H1 (cell line): ENCODE results near the gene TNXB. TPM values are rescaled to one million over a fixed set of nuclear protein-coding genes. Genes with fewer than 3 reads are reported as not detected.

Source experiments
- CTCF ChIA-PET: fragments of 300-600 bp; sonication (Branson Sonifier 250); formaldehyde crosslinking; loops from one replicate; lab custom pipeline; 2021; ENCODE audit not compliant: partially characterized antibody; lab: Charles Lee
- POLR2A ChIA-PET: fragments of 300-600 bp; sonication (Branson Sonifier 250); formaldehyde crosslinking; loops from one replicate; lab custom pipeline; 2021; ENCODE audit warnings: inconsistent platforms; ENCODE audit not compliant: partially characterized antibody; lab: Charles Lee
- DNase-seq, 2 experiments: peaks; one replicate each; pipeline versions ENCODE4 v3.0.0 to v3.0.0-alpha.2; 2010 to 2022; ENCODE audit warnings: low spot score in 2 of 2, low read depth in 1 of 2, mixed read lengths in 1 of 2
- FAIRE-seq: peaks from 2 replicates; lab custom pipeline; 2011; peaks lifted over from hg19 to GRCh38; lab: Jason Lieb, UNC
- H2AFZ ChIP-seq: 2 replicates; pipeline ENCODE4 v1.8.1; 2012; ENCODE audit warnings: low read length, inconsistent platforms
- H2AK5ac ChIP-seq: 2 replicates; pipeline ENCODE4 v1.6.1; 2013; ENCODE audit warnings: low read depth, low read length
- H2BK120ac ChIP-seq: replicated peaks from 2 replicates; pipeline ENCODE3; 2013; ENCODE audit warnings: low read depth, low read length, inconsistent platforms
- H2BK12ac ChIP-seq: 2 replicates; pipeline ENCODE4 v1.6.1; 2013; ENCODE audit warnings: low read depth, low read length
- H2BK15ac ChIP-seq: 2 replicates; pipeline ENCODE4 v1.6.1; 2013; ENCODE audit warnings: low read length
- H2BK20ac ChIP-seq: 2 replicates; pipeline ENCODE4 v1.6.1; 2013; ENCODE audit warnings: low read length
- H2BK5ac ChIP-seq: 2 replicates; pipeline ENCODE4 v1.6.1; 2013; ENCODE audit warnings: low read depth, low read length
- H3K14ac ChIP-seq: 2 replicates; pipeline ENCODE4 v1.6.1; 2013; ENCODE audit warnings: inconsistent platforms; ENCODE audit not compliant: insufficient read length
- H3K18ac ChIP-seq: 2 replicates; pipeline ENCODE4 v1.6.1; 2013; ENCODE audit warnings: low read length; ENCODE audit errors: extremely low read depth
- H3K23ac ChIP-seq: 2 replicates; pipeline ENCODE4 v1.6.1; 2013; ENCODE audit warnings: inconsistent platforms; ENCODE audit not compliant: insufficient read length
- H3K23me2 ChIP-seq: 2 replicates; pipeline ENCODE4 v1.6.1; 2013; ENCODE audit warnings: low read depth, low read length
- H3K27ac ChIP-seq: 2 replicates; pipeline ENCODE4 v1.6.1; 2011; ENCODE audit warnings: low read depth, low read length, inconsistent platforms
- H3K27me3 ChIP-seq, 4 experiments: replicated peaks in 1 of 4; 1 replicate in 1 of 4; 2 replicates in 3 of 4; pipeline versions ENCODE4 v1.6.1 to v1.8.1; 2011 to 2013; ENCODE audit warnings: low read length in 3 of 4, mild to moderate bottlenecking in 3 of 4, inconsistent platforms in 2 of 4, mixed read lengths in 2 of 4, moderate library complexity in 1 of 4; ENCODE audit not compliant: control insufficient read depth in 3 of 4, insufficient read depth in 3 of 4; ENCODE audit errors: extremely low read depth in 1 of 4
- H3K36me3 ChIP-seq, 4 experiments: 2 replicates each; pipeline versions ENCODE4 v1.6.1 to v1.8.1; 2011 to 2013; ENCODE audit warnings: mild to moderate bottlenecking in 4 of 4, low read length in 3 of 4, moderate library complexity in 2 of 4, control low read depth in 1 of 4, inconsistent platforms in 1 of 4; ENCODE audit not compliant: insufficient read depth in 4 of 4, control insufficient read depth in 2 of 4
- H3K4ac ChIP-seq: replicated peaks from 2 replicates; pipeline ENCODE3; 2013; ENCODE audit warnings: low read length, low read depth, mixed read lengths, inconsistent platforms; ENCODE audit not compliant: insufficient read length
- H3K4me1 ChIP-seq, 4 experiments: replicated peaks in 1 of 4; 1 replicate in 1 of 4; 2 replicates in 3 of 4; pipeline versions ENCODE4 v1.6.1 to v1.8.1; 2011 to 2013; ENCODE audit warnings: low read length in 3 of 4, inconsistent platforms in 2 of 4, mixed read lengths in 1 of 4; ENCODE audit not compliant: insufficient read depth in 4 of 4, control insufficient read depth in 3 of 4
- H3K4me2 ChIP-seq, 2 experiments: 2 replicates each; pipeline versions ENCODE4 v1.6.1 to v1.8.1; 2011 to 2013; ENCODE audit warnings: low read depth in 2 of 2, low read length in 2 of 2, control low read depth in 1 of 2, inconsistent platforms in 1 of 2, mild to moderate bottlenecking in 1 of 2; ENCODE audit not compliant: insufficient read depth in 1 of 2
- H3K4me3 ChIP-seq, 4 experiments: fragments of 200-600, 300-600 bp in 1 of 4; sonication (generic), shearing (Covaris generic), sonication (Bioruptor Twin) in 1 of 4; 2 replicates each; pipeline versions ENCODE4 v1.5.1 to v1.8.1; 2011 to 2016; ENCODE audit warnings: low read length in 4 of 4, low read depth in 3 of 4, control low read depth in 2 of 4, inconsistent platforms in 2 of 4, mild to moderate bottlenecking in 2 of 4, mixed read lengths in 1 of 4, moderate library complexity in 1 of 4; ENCODE audit not compliant: insufficient read depth in 2 of 4; ENCODE audit errors: extremely low read depth in 1 of 4
- H3K56ac ChIP-seq: replicated peaks from 2 replicates; pipeline ENCODE3; 2013; ENCODE audit warnings: low read depth, mild to moderate bottlenecking, mixed read lengths, low read length, inconsistent platforms; ENCODE audit not compliant: insufficient read length
- H3K79me1 ChIP-seq: 2 replicates; pipeline ENCODE4 v1.6.1; 2013; ENCODE audit warnings: low read depth, low read length, control low read depth
- H3K79me2 ChIP-seq, 2 experiments: 2 replicates each; pipeline versions ENCODE4 v1.6.1 to v1.8.1; 2012 to 2013; ENCODE audit warnings: low read length in 2 of 2, mild to moderate bottlenecking in 2 of 2, inconsistent platforms in 1 of 2; ENCODE audit not compliant: insufficient read depth in 2 of 2, control insufficient read depth in 1 of 2
- H3K9ac ChIP-seq, 4 experiments: replicated peaks in 1 of 4; 1 replicate in 1 of 4; 2 replicates in 3 of 4; pipeline versions ENCODE4 v1.6.1 to v1.8.1; 2011 to 2013; ENCODE audit warnings: low read depth in 3 of 4, low read length in 3 of 4, control low read depth in 2 of 4, mild to moderate bottlenecking in 2 of 4, moderate library complexity in 2 of 4, inconsistent platforms in 1 of 4; ENCODE audit errors: extremely low read depth in 1 of 4
- H3K9me3 ChIP-seq, 2 experiments: 2 replicates each; pipeline versions ENCODE4 v1.6.1 to v1.8.1; 2012 to 2013; ENCODE audit warnings: mild to moderate bottlenecking in 2 of 2, moderate library complexity in 2 of 2, control low read depth in 1 of 2, inconsistent platforms in 1 of 2, low read depth in 1 of 2, low read length in 1 of 2, mixed read lengths in 1 of 2; ENCODE audit not compliant: insufficient read depth in 2 of 2
- H4K20me1 ChIP-seq, 2 experiments: replicated peaks in 1 of 2; 2 replicates each; pipeline versions ENCODE3 to v1.8.1; 2011 to 2013; ENCODE audit warnings: inconsistent platforms in 2 of 2, low read length in 2 of 2, mild to moderate bottlenecking in 1 of 2; ENCODE audit not compliant: insufficient read depth in 2 of 2, control insufficient read depth in 1 of 2
- H4K5ac ChIP-seq: 2 replicates; pipeline ENCODE4 v1.6.1; 2013; ENCODE audit warnings: low read length, low read depth, mixed read lengths, inconsistent platforms; ENCODE audit not compliant: insufficient read length
- H4K8ac ChIP-seq: 2 replicates; pipeline ENCODE4 v1.8.0; 2013; ENCODE audit warnings: mild to moderate bottlenecking, moderate library complexity, low read length, inconsistent platforms; ENCODE audit not compliant: insufficient read depth; ENCODE audit errors: extremely low read depth
- H4K91ac ChIP-seq: replicated peaks from 2 replicates; pipeline ENCODE3; 2013; ENCODE audit warnings: low read length, mixed read lengths, inconsistent platforms; ENCODE audit not compliant: insufficient read length
- GTF2F1 ChIP-seq: IDR thresholded peaks from 2 replicates; pipeline ENCODE4 v1.6.1; 2012; ENCODE audit warnings: low read depth, low read length, improper control_type of control experiment, borderline replicate concordance
- RXRA ChIP-seq: IDR thresholded peaks from 2 replicates; pipeline ENCODE4 v1.6.1; 2011; ENCODE audit warnings: low read depth, mild to moderate bottlenecking, low read length, moderate library complexity; ENCODE audit not compliant: insufficient read depth
- WGBS, 2 experiments: shearing (Covaris generic) in 1 of 2; methylation state at CpG; one replicate each; pipeline versions ENCODE4 v1.1.6 to v1.1.7; 2013 to 2015; ENCODE audit warnings: low lambda C conversion rate in 2 of 2, mixed read lengths in 2 of 2, inconsistent platforms in 1 of 2, low coverage in 1 of 2, missing lambda C conversion rate in 1 of 2; ENCODE audit not compliant: insufficient replicate concordance in 2 of 2, insufficient coverage in 1 of 2, insufficient read length in 1 of 2; ENCODE audit errors: extremely low coverage in 1 of 2, missing lambda C conversion rate in 1 of 2; 5-methylcytosine and 5-hydroxymethylcytosine counted together
- polyA plus RNA-seq, 7 experiments: library from polyadenylated mRNA; depleted of rRNA in 3 of 7; stranded (reverse) in 5 of 7; unstranded in 2 of 7; fragments of >200 nt in 5 of 7; fragments of 200-250 nt in 2 of 7; gene quantifications; 1 replicate in 5 of 7; 2 replicates in 1 of 7; 4 replicates in 1 of 7; pipeline versions ENCODE4 v1.2.1 to v1.2.3, GENCODE V29; 2011 to 2013; ENCODE audit warnings: missing spikeins in 2 of 7, mixed read lengths in 2 of 7
- total RNA-seq: library from RNA; stranded (reverse); fragmentation: NEBNext Ultra II Directional; extraction: Animal tissue kit (Norgen Biotek cat#: 25700); gene quantifications from 2 replicates; pipeline ENCODE4 v1.2.1, GENCODE V29; 2021

TNXB gene
- total and polyA plus RNA-seq, 2 of the 8 experiments (the other 6 are each of a cell fraction or from before 2014, with no cell fraction given): 3.1 to 4.8 TPM

- no peak overlapping the region for H3K4me3 ChIP-seq
- DNase-seq (no peak), FAIRE-seq (no peak)
- H3K23me2 ChIP-seq: no peaks in the 10 kb centered on the region
- no peaks in the 10 kb centered on the region for H3K9me3 ChIP-seq
- H4K5ac ChIP-seq: no peak overlapping the region
- no peak overlapping the region for H3K4me2 ChIP-seq
- peaks cover 0 to 5% (median under 1%) of the 10 kb centered on the region in 4 experiments; a peak in 4 of 7 replicates for H3K4me1 ChIP-seq
- TF ChIP-seq GTF2F1 (no peak), RXRA (no peak)
- H3K9ac ChIP-seq: no peak overlapping the region
- H2BK15ac ChIP-seq: no peak overlapping the region
- no peaks in the 10 kb centered on the region for H3K79me2 ChIP-seq
- no peak overlapping the region for H3K18ac ChIP-seq
- peaks cover 5% of the 10 kb centered on the region in 2 experiments for H4K20me1 ChIP-seq
- no peak overlapping the region for H2AK5ac ChIP-seq
- no peak overlapping the region for H3K56ac ChIP-seq
- peaks cover 6 to 23% (median 11%) of the 10 kb centered on the region in 4 experiments; a peak in 6 of 8 replicates for H3K36me3 ChIP-seq
- peaks cover 0 to under 1% (median 0%) of the 10 kb centered on the region in 4 experiments; a peak in 1 of 7 replicates for H3K27me3 ChIP-seq
- H2BK20ac ChIP-seq: no peak overlapping the region
- WGBS, 2 experiments: 90% methylated on average over 6 of the region's 6 CpGs; no CpG with 5 or more reads in 1 of the 2 experiments
- H2BK12ac ChIP-seq: no peak overlapping the region
- H4K91ac ChIP-seq: no peak overlapping the region
- no peak overlapping the region for H3K27ac ChIP-seq
- H3K23ac ChIP-seq: no peak overlapping the region
- POLR2A ChIA-PET: interaction anchor here (2.2 kb wide), 1 partner anchor 61 kb away, joined by 10 read pairs; the partner anchor contains the start of gene AGPAT1
- no peak overlapping the region for H2BK120ac ChIP-seq
- no peak overlapping the region for H2BK5ac ChIP-seq
- no peaks in the 10 kb centered on the region for H3K79me1 ChIP-seq
- no peak overlapping the region for H3K14ac ChIP-seq
- no peak overlapping the region for H4K8ac ChIP-seq
- CTCF ChIA-PET: interaction anchor here (1.2 to 4.8 kb wide), 8 partner anchors 13 to 52 kb away, joined by 3 to 76 read pairs (median 9); partner anchors contain the start of genes ATF6B and FKBPL
- no peak overlapping the region for H3K4ac ChIP-seq
- H2AFZ ChIP-seq: no peak overlapping the region
Measured at GRCh38 chr6:32115623-32116022, 6.5 kb upstream of the TNXB start.
